LNCAP (cell line): ENCODE data around the gene PVALEF.

Experiments
- TF ChIP-seq, protein P1 (sequence below): fragments of 450-650 bp; IDR thresholded peaks from 2 replicates; pipeline ENCODE4 v1.5.1; 2017; ENCODE audit warnings: mild to moderate bottlenecking

The PVALEF gene

DNA sequence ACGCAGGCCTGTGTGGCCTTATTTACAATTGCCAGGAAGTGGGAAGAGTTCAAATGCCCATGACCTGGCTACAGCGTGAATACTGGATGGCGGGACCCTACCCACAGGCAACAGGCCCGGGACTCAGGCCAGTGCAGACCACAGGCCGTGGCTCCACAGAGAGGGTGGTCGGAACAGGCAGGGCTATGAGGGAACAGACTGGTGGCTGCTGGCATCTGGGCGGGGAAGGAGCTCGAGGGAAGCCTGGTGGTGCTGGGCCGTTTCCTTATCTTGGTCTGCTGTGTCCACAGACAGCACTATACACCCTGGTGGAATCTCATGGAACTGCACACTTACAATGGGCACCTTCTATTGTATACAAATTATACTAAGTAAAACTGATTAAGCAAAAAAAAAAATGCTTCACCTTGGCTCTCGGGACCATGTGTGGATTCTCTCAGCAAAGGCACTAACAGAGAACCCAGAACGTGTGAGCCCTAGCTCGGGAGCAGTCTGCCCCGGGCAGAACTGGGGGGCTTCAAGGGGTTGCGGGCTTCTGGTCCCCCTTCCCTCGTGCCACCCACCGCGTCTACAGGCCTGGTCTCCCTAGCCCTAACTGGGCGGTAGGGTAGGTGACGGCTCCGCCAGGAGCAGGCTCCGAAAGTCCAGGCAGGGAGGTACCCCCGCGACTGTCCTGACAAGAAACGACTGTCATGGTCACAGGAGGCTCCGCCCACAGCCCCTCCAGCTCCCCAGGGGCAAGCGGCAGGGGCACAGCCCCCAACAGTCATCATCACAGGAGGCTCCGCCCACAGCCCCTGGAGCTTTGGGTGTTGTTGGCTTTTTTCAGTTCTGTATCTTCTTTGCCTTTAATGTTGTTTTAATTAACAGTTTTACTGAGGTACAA is 35.6 kb downstream of the PVALEF start:
- TF ChIP-seq, protein P1, sequence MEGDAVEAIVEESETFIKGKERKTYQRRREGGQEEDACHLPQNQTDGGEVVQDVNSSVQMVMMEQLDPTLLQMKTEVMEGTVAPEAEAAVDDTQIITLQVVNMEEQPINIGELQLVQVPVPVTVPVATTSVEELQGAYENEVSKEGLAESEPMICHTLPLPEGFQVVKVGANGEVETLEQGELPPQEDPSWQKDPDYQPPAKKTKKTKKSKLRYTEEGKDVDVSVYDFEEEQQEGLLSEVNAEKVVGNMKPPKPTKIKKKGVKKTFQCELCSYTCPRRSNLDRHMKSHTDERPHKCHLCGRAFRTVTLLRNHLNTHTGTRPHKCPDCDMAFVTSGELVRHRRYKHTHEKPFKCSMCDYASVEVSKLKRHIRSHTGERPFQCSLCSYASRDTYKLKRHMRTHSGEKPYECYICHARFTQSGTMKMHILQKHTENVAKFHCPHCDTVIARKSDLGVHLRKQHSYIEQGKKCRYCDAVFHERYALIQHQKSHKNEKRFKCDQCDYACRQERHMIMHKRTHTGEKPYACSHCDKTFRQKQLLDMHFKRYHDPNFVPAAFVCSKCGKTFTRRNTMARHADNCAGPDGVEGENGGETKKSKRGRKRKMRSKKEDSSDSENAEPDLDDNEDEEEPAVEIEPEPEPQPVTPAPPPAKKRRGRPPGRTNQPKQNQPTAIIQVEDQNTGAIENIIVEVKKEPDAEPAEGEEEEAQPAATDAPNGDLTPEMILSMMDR: peak; percentile 63

DNA sequence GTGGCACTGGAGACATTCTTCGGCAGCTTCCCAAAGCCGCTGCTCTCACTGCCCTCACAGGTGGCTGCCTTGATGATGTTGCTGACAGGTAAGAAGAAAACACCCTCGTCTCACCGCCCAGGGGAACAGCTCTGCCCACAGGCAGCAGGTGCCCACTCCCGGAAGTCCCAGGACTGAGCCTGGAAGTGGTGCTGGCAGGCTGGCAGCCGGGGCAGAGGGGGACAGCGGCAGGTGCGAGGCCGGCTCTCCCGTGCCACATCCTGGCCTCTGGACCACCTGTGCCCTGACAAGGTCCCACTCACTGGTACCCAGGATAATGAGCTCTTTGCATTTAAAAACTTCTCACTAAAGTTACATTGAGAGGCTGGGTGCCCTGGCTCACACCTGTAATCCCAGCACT is 37.0 kb downstream of the PVALEF start:
- TF ChIP-seq, protein P1: no peak

DNA sequence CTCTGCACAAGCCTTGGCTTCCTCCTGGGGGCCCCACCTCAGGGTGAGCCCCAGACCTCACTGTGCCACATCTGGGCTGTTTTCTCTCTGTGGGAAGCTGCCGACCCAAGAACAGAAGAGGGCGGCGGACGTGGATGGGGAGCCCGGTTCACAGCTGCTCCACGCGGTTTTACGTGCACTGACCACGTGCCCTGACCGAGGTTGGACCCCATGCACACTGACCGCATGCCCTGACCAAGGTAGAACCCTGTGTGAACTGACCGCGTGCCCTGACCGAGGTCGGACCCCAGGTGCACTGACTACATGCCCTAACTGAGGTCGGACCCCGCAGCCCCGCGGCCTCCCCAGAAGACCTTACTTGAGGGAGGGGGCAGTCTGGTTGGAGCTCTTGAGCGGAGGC is 37.8 kb downstream of the PVALEF start:
- TF ChIP-seq, protein P1: no peak

DNA sequence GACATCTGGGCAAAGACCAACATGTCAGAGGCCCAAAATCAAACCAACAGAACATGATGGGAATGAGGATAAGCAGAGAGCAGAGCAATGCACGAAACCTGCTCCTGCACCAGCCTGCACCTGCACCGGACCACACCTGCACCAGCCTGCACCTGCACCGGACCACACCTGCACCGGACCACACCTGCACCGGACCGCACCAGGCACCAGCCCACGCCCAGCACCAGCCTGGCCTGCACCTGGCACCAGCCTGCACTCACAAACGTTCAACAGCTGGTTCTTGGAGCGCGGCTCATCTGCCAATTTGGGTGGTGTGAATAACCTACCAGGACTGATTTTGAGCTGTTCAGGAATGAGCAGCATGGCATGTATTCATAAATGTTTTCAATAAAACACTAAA is 39.3 kb downstream of the PVALEF start:
- TF ChIP-seq, protein P1: no peak

DNA sequence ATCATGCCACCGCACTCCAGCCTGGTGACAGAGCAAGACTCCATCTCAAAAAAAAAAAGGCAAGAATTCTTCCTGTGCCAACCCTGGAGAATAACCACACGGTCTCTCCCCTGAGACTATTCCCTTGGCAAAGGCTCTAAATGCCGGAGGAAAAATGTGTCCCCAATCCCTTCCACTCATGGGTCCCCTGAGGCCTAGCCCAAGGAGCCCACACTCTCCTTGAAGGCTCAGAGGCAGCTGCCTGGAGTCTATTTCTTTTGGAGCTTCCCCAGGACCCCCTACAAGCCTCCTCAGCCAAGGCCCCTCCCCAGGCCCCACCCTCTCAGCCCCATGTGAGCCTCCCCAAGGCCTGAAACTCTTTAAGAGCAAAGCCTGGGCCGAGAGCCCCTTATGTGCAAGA is 40.9 kb downstream of the PVALEF start:
- TF ChIP-seq, protein P1: no peak

DNA sequence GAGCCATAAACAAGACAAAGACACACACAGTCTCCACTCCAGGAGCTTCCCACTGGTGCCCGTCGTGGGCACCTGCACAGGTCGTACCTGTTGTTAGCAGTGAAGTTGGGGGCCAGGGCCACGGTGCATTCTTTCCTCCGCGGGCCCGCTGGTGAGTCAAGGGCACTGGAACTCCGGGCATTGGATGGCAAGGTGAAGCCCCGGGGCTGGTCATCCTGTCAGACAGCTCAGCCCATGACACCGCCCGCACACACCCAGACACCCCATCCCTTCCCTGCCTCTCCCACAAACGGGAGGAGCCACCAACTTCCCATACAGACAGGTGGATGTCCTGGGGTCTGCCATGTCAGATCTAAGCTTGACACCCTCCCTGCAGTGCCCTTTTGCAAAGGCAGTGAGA is 41.4 kb downstream of the PVALEF start:
- TF ChIP-seq, protein P1: no peak

DNA sequence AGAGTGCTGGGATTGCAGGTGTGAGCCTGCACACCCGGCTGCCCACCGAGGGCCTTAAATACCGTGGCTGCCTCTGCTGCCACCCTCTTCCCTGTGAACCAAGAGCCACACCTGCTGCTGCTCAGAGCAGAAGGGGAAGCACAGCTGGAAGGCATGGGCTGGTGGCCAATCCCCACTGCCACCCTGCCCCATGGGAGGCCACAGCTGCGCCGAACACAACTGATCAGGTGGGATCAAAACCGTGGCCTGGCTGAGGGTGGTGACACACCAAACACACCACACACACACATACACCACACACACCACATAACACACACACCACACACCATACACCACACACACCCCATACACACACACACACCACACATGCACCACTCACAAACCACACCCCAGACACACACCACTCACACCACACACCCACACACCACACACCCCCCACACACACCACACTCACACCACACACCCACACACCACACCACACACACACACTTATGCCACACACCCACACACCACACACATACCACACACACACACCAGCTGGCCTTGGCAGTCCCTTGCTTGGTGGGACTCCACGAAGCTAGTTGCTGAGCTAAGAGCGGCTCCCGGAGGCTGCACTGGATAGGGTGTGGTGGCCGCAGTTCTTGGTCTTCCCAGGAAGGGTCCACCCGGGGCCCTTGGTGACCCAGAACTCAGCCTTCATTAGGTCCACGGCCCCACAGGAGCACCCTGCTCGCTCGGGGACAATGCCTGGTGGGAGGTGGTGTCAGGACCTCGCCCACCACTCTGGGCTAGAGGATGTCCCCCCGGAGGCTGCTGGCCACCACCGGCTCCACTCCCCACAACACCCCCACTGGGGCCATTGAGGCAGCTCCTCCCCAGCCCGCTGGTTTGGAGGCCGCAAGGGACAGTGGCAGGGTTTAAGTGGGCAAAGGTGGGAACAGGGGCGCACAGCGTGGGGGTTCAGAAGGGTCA is 42.6 kb downstream of the PVALEF start:
- TF ChIP-seq, protein P1: no peak
